Kidney glomerular epithelial cell (primary cell): ENCODE measurements around the gene TMEM271.
"Not testable (repeated sequence)": the region's sequence is repeated elsewhere in the genome, so short reads cannot be mapped to it uniquely, and the experiment has no call there.

Experiments used
- DNase-seq: peaks from one replicate; lab custom pipeline; 2025; lab: John Stamatoyannopoulos, UW

The TMEM271 gene

DNA sequence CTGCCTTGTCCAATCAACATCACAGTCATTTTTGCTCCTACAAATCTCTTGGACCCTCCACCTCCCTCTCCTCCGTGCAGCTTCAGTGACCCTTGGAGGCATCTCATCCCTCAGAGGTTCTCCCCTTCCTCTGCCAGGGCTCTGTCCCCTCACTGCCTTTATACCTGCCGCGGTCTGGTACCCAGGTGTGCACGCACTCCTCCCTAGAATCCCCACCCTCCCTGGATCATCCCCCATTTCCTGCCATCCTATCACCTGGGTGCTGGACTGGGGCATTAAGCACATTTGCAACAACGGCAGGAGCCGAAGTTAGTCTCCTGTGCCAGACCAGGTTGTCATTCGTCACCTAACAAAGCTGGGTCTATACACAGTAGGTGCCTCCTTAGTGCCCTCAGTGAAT lies 10.1 kb downstream of the TMEM271 start:
- no peak for DNase-seq

DNA sequence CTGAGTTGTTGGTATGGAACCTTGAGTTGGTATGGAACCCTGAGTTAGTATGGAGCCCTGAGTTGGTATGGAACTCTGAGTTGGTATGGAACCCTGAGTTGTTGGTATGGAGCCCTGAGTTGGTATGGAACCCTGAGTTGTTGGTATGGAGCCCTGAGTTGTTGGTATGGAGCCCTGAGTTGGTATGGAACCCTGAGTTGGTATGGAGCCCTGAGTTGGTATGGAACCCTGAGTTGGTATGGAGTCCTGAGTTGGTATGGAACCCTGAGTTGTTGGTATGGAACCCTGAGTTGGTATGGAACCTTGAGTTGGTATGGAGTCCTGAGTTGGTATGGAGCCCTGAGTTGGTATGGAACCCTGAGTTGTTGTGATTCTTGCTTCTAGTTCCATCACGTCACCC lies 10.5 kb downstream of the TMEM271 start:
- DNase-seq: not testable (repeated sequence)

DNA sequence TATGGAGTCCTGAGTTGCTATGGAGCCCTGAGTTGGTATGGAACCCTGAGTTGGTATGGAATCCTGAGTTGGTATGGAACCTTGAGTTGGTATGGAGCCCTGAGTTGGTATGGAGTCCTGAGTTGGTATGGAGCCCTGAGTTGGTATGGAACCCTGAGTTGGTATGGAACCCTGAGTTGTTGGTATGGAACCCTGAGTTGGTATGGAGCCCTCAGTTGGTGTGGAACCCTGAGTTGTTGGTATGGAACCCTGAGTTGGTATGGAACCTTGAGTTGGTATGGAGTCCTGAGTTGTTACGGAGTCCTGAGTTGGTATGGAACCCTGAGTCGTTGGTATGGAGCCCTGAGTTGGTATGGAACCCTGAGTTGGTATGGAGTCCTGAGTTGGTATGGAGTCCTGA lies 13.6 kb downstream of the TMEM271 start:
- DNase-seq: not testable (repeated sequence)

DNA sequence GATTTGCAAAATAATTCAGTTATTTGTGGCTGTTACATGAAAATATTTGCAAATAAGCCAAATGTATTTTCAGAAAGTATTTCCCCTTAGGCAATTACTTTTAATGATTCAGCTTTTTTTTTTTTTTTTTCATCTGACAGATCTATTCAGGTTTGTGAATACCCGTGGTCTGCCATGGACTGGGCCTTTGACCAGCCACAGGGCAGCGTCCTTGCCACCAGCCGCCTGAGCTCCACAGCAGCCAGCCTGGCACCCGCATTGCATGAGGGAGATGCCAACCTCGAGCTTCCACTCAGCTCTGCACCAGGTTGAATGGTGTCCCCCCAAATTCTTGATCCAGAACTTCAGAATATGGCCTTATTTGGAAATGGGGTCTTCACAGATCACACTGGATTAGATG lies 14.7 kb downstream of the TMEM271 start:
- no peak for DNase-seq

DNA sequence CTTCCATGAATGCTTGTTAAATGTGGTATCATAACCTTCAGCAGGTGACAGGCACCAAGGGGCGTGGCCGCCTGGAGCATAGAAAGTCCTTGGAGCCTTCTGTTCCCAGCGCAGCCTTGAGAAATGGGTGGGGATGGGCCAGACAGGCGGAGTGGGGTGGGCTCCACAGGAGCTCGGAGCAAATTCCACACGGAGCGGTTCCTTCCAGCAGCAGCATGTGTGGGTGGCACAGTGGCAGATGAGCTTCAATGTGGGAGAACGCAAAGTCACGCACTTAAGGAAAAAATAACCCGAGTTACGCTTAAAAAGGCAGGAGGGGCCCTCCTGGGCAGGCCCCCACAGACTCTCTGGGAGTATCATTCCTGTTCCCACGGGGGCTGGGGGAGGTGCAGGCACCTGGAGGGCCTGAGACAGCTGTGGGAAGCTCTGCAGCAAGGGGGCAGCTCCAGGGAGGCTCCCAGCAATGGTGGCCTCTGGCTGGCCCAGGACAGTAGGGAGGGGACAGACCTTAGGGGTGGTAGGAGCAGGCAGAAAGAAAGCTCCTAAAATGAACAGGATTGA lies 15.3 kb downstream of the TMEM271 start:
- no peak for DNase-seq

DNA sequence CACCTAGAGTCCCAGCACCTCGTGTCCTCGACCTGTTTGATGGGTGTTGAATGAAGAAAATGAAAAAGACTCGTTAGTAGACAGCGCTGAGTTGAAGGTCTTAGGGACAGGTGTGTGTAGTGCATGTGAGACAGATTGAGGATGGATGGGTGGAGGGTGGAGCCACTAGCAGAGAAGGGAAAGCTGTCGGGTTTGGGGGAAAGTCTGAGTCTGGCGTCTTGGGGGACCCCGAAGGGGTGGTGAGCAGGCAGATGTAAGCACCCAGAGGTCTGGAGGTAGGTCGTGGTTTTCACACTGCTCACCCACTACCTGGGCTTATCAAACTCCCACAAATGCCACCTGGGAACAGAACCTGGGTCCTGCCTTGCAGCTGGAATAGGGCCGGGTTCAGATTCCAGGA lies 16.0 kb downstream of the TMEM271 start:
- no peak for DNase-seq

DNA sequence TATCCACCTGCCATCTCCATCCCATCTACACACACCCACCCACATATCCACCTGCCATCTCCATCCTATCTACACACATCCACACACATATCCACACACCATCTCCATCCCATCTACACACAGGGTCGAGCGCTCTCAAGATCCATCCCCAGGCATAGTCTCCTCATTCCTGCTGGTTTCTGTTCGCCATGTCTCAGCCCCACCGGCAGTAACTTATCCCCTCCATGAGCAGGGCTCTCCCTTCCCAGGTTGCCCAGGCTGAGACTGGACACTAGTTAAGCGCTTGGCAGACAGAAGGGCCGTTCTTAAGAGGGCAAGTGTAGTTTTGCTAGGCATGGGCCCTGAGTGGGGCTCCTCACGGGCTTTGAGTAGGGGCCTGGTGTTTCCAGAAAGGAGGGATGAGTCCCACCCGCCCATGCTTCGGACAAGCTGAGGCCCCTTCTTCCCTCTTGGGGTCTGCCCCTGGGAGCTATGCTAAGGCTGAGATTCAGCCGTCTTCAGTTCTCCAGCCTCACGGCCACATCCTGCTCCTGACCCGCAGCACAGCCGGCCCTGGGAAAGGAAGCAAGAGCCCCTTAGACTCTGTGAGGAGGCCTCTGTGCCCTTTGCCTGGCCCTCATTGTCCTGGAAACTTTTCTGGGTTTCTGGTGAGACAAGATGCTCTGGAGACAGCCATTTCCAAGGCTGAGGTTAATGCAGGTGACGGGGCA lies 20.4 kb downstream of the TMEM271 start:
- DNase-seq: no peak

DNA sequence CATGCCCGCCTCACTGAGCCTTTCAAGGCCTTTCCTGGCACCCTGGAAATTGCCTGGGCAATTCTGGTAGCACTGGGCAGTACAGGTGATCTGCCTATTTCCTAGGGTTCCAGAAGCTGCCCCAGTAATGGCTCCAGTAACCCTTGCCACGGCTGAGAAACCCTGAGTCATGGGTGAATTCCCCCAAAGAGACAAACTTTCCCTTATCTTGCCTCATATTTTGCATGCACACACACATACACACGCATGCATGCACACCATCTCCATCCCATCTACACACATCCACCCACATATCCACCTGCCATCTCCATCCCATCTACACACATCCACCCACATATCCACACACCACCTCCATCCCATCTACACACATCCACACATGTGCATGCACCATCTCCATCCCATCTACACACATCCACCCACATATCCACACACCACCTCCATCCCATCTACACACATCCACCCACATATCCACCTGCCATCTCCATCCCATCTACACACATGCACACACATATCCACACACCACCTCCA lies 21.2 kb downstream of the TMEM271 start:
- not testable (repeated sequence) for DNase-seq

DNA sequence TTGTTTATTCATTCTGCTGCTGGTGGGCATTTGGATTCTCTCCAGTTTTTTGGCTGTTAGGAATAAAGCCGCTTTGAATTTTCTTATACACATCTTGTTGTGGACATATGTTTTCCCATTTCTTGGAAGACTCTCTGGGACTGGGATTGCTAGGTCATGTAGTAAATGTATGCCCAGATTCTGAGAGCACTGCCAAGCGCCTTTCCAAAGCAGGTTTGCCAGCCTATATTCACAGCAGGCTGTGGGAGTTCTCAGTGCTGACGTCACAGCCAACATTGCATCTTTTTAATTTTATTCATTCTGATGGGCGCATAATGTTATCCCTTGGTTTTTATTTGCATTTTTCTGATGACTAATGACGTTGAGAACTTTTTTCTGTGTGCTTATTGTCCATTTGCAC lies 24.1 kb downstream of the TMEM271 start:
- DNase-seq: no peak

DNA sequence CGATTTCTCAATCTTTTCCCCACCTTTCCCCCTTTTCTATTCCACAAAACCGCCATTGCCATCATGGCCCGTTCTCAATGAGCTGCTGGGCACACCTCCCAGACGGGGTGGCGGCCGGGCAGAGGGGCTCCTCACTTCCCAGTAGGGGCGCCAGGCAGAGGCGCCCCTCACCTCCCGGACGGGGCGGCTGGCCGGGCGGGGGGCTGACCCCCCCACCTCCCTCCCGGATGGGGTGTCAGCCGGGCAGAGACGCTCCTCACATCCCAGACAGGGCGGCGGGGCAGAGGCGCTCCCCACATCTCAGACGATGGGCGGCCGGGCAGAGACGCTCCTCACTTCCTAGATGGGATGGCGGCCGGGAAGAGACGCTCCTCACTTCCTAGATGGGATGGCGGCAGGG lies 25.8 kb downstream of the TMEM271 start:
- not testable (repeated sequence) for DNase-seq

DNA sequence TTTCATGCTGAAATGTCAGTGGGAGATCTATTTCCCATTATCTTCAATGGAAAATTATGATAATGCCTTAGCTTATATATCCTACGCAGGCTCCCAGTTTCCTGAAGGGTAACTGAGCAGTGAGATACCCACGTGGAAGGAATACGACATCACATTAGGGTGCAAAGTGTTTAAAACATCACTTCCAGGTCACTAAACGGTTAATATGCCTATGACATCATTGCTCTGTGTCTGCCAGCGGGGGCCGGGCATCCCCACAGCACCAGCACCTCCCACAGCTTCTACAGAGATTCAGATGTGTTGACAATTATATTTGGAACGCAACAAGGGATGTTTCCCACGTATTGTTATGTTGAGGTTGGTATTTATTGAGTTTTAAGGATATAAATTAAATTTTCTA lies 27.1 kb downstream of the TMEM271 start:
- DNase-seq: no peak

DNA sequence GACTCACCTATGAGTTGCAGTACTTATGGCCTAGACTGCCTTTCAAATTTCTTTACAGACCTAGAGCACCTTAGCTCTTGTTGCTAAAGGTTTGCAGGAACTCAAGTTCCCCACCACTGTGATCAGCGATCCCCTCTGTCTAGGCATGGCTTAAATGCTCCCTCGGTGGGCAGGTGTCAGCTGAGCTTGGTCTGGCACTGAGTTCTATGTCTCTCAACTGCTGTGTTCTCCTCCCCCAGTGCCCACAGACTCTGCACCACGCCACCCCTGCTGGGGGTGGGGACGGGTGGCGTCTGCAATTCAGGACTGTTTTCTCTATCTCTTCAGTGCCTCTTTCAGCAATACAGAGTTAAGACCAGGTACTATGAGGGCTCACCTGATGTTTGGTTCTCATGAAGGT lies 30.5 kb downstream of the TMEM271 start:
- no peak for DNase-seq

DNA sequence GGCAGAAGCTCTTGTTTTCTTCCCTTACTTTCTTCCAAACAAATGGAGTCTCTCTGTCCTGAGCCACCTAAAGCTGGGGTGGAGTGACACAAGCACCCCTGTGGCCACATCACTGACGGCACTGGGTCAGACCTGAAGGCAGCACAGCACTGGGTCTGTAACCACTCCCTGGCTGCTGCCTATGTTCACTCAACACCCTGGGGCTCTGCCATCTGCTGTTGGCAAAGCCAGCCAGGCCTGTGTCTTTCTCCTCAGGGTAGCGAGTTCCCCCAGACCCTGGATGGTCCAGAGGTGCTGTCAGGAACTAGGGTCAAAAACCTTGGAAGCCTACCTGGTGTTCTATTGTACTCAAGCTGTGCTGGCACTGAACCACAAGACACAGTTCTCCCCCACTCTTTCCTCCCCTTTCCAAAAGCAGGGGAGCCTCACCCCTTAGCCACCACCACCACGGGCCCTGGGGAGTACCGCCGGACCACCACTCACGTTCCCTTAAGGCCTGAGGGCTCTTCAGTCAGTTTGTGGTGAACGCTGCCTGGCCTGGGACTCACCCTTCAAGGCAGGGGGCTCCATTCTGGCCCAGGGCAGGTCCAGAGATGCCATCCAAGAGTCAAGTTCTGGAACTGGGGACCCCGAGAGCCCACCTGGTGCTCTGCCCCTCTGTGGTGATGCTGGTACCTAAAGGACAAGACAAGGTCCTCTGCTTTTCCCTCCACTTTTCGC lies 31.5 kb downstream of the TMEM271 start:
- DNase-seq: no peak

DNA sequence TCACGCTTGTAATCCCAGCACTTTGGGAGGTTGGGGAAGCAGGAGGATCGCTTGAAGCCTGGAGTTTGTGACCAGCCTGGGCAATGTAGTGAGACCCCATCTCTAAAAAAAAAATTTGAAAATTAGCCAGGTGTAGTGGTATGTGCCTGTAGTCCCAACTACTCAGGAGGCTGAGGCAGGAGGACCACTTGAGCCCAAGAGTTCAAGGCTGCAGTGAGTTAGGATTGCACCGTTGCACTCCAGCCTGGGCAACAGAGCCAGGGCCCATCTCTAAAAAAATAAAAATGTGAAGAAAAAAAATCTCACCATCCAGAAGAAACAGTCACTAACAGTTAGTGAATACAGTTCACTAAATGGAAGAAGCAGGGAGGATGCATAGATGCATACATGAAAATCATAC lies 34.8 kb downstream of the TMEM271 start:
- DNase-seq: no peak

DNA sequence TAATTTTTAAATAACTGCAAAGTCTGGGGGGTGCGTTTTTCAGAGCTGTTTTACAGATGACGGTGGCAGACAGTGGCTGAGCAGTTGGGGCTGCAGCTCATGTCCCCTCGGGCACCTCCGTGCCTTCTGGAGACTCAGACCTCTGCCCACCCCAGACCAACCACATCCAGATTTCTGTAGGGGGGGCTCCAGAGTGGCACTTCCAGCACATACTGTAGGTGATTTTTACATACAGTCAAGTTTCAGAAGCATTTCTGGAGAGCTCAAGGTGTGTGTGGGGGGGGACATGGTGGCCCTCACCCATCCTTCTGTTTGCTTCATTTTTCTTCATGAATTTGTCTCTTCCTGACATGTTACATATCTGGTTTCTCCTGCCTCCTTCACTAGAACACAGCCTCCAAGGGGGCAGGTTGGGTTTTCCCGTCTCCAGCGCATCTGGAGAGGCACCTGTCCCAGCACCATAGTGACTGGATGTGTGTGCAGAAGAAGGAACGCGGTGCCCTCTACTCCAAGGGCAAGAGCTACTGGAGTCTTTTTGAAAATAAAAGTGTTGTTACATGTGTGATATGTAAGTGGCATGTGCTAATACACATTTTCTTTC lies 37.5 kb downstream of the TMEM271 start:
- DNase-seq: no peak

DNA sequence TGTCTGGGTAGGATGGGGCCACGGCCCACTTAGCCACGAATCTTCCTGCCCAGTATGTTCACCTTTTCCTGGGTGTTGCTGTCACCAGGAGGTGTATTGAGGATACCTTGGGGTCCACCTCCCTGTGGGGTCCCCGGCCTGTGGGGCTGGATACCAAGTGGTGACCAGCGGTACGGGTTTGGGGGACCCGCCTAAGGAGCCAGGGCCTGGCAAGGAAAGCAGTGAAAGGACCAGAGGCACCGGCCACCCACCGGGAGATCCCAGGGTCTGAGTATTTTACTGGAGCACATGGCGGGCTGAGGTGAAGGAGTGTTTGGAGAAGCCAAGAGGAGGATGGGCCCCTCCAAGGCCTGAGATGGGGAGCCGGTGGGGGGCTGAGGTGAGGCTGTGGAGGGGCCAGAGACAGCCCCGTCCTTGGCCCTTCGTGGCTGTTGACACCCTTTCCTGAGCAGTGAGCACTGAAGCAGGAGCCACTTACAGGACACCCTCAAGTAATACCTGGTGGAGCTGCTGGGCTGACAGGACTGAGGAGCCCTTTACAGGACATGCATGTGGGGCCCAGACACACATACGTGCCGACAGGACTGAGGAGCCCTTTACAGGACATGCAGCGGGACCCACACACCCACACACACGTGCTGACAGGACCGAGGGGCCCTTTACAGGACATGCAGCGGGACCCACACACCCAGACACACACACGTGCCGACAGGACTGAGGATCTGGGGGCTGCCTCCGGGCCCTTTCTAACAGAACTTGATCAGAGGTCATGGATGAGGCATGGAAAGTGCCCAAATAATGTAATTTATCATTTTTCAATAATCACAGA lies 38.4 kb downstream of the TMEM271 start:
- no peak for DNase-seq

DNA sequence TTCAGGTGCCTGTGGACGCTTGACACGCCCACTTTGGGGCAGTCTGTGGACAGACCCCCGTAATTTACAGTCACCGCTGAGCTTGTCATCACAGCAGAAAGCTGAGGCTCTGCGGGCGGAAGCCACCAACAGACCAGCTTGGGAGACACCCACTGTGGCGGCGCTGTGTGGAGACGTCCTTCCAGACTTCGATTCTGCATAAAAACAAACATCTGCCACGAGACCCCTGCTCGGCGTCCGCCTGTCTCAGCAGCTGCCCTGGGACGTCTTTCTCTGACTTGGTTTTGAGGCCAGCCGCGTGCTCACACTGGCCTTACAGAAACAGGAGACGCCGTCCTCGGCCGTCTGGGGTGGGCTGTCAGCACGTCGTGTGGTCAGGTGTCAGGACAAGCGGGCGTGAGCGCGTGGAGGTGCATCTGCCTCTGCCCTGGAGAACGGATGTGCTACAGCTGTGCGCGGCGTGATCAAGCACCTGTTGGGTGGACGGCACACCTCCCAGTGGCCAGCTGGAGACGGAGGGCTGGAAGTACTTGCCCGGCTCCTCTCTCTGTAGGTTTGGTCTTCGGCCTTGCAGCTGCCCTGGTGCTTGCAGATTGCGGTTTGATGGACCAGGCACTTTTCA lies 39.6 kb downstream of the TMEM271 start:
- DNase-seq: no peak

DNA sequence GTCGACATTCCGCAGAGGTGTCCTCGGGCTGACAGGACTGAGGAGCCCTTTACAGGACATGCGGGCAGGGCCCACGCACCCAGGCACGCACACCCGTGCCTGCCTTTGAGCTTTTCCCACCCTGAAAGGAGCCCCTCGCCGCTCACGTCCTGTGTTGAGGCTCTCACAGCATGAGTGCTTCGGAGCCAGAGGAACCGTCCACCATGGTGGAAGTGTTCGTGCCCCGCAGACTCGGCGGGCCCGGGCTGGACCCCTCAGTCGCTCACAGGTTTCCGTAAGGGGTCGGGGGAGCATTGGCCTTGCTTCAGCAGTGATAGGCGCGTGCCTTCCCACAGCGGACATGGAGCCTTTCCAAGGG lies 40.2 kb downstream of the TMEM271 start:
- DNase-seq: no peak

DNA sequence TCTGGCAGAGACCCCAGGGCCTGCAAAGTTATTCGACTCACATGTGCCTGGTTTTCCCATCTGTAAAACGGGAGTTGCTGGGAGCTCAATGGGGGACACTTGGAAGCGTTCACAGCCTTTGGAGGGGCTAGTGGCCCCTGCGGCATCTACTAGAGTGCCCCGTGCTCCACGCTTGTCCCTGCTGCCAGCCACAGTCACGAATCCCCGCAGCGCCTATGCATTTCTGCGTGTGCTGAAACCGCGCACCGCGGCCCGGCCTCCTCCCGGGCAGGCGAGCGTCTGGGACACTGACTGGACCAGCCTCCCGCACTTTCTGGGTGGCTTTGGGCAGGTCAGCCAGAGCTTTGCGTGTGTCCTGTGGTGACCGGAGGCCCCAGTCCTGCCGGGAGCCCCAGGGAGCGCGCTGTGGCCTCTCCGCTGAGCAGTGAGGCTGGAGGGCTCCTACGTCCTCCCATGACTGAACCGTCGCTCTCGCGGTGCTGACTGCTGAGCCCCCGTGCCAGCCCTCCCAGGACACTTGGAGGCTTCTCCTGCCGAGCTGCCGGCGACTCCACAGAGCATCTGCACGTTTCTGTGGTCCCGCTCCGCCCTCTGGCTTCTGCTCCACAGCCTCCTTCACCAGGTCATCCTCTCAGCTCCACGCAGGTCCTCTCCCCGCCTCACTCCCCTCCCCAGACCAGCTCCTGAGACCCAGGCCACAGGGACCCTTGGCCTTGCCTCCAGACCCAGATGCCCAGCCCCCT lies 40.7 kb downstream of the TMEM271 start:
- DNase-seq: no peak

DNA sequence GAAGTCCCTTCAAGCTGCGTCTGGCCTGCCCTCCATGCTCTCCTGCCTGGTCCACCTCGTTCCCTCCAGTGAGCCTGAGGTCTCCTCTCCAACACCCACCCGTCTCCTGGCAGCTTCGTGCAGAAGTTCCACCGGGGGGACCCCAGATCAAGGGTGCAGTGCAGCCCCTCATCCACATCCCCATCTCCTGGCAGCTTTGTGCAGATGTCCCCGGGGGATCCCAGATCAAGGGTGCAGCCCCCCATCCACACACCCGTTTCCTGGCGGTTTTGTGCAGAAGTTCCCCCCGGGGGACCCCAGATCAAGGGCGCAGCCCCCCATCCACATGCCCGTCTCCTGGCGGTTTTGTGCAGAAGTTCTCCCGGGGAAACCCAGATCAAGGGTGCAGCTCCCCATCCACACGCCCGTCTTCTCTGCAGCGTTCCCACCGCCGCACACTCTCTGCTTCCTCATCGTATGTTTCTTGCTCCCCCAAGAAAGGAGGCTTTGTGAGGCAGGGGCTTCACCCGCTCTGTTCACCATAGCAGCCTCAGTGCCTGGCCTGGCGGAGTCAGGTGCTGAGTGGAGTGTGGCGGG lies 41.4 kb downstream of the TMEM271 start:
- no peak for DNase-seq
